A673 (cell line): ENCODE data around the gene CSNK1D. TPM values are rescaled to one million over a fixed set of nuclear protein-coding genes. Genes with fewer than 3 reads are reported as not detected.

Experiments used
- BruUV-seq: library from RNA; stranded (reverse); fragments of 400-500 nt; replicated peaks from 2 replicates; lab custom pipeline; 2021; lab: Mats Ljungman, UMichigan
- CTCF ChIA-PET: fragments of 300-600 bp; sonication (Branson Sonifier 250); formaldehyde crosslinking; loops from one replicate; lab custom pipeline; 2022; ENCODE audit warnings: antibody characterized with exemption; lab: Charles Lee
- POLR2A ChIA-PET: fragments of 300-600 bp; sonication (Branson Sonifier 250); formaldehyde crosslinking; loops from one replicate; lab custom pipeline; 2022; ENCODE audit warnings: antibody characterized with exemption; ENCODE audit not compliant: low non-redundant PET; lab: Charles Lee
- DNase-seq: peaks from one replicate; pipeline ENCODE4 v3.0.0-alpha.2; 2015; ENCODE audit warnings: low spot score
- H3K27ac ChIP-seq: fragments of 200-600 bp; sonication (generic); 2 replicates; pipeline ENCODE4 v1.5.1; 2016; ENCODE audit warnings: mixed run types, low read depth, mild to moderate bottlenecking, mixed read lengths, antibody characterized with exemption, low read length; ENCODE audit not compliant: poor library complexity, severe bottlenecking
- H3K27me3 ChIP-seq: fragments of 200-600 bp; sonication (generic); replicated peaks from 2 replicates; pipeline ENCODE4 v1.6.1; 2017; ENCODE audit warnings: mixed run types, low read depth, mild to moderate bottlenecking, mixed read lengths, antibody characterized with exemption, low read length; ENCODE audit not compliant: insufficient read depth, poor library complexity
- H3K36me3 ChIP-seq: fragments of 200-600 bp; sonication (generic); 2 replicates; pipeline ENCODE4 v1.6.1; 2016; ENCODE audit warnings: mixed run types, mild to moderate bottlenecking, mixed read lengths, antibody characterized with exemption, low read length; ENCODE audit not compliant: insufficient read depth, poor library complexity, severe bottlenecking
- H3K4me1 ChIP-seq: fragments of 200-600 bp; sonication (generic); 2 replicates; pipeline ENCODE4 v1.6.1; 2017; ENCODE audit warnings: mixed run types, mild to moderate bottlenecking, mixed read lengths, antibody characterized with exemption, low read length; ENCODE audit not compliant: insufficient read depth, poor library complexity, severe bottlenecking
- H3K4me3 ChIP-seq: fragments of 200-600 bp; sonication (generic); 2 replicates; pipeline ENCODE4 v1.5.1; 2016; ENCODE audit warnings: low read depth, mixed run types, mild to moderate bottlenecking, mixed read lengths, low read length; ENCODE audit not compliant: poor library complexity, severe bottlenecking
- H3K9me3 ChIP-seq: fragments of 200-600 bp; sonication (generic); 2 replicates; pipeline ENCODE4 v1.6.1; 2016; ENCODE audit warnings: mixed run types, low read depth, mild to moderate bottlenecking, mixed read lengths, antibody characterized with exemption, low read length; ENCODE audit not compliant: poor library complexity, severe bottlenecking
- CTCF ChIP-seq: fragments of 300-800, 200-600 bp; sonication (generic); conservative IDR thresholded peaks from 2 replicates; pipeline ENCODE4 v1.5.1; 2017; ENCODE audit warnings: low read depth, mild to moderate bottlenecking, antibody characterized with exemption, low read length, moderate library complexity, mixed read lengths
- EZH2 ChIP-seq: fragments of 200-600 bp; sonication (generic); IDR thresholded peaks from 2 replicates; pipeline ENCODE4 v1.6.1; 2017; ENCODE audit warnings: borderline replicate concordance, low read depth, mild to moderate bottlenecking, mixed read lengths, antibody characterized with exemption, low read length; ENCODE audit not compliant: poor library complexity, severe bottlenecking
- intact Hi-C: fragments of 100-400 bp; cut with micrococcal nuclease; formaldehyde crosslinking; loops from one replicate; pipeline ENCODE4 v1.10.0; 2022; ENCODE audit not compliant: unreplicated experiment
- total RNA-seq: library from RNA; stranded (reverse); gene quantifications from 2 replicates; pipeline ENCODE4 v1.2.3, GENCODE V29; 2021

CSNK1D gene
- total RNA-seq, 1 experiment from 2014 or later, result 150 TPM

GRCh38 chr17:82248815-82249674 lies 24.5 kb downstream of the CSNK1D start:
- no peaks in the 10 kb centered on the region for H3K27me3 ChIP-seq
- ChIA-PET CTCF (no interaction called here), POLR2A (no interaction called here)
- no peaks in the 10 kb centered on the region for H3K9me3 ChIP-seq
- no peak for TF ChIP-seq EZH2
- TF ChIP-seq CTCF, result no peak
- no TSS peak for BruUV-seq
- no peak overlapping the region for H3K4me3 ChIP-seq
- peaks cover 96% of the 10 kb centered on the region for H3K36me3 ChIP-seq
- DNase-seq, result no peak
- peak overlapping the region; percentile 73 for H3K27ac ChIP-seq
- peaks cover 54% of the 10 kb centered on the region for H3K4me1 ChIP-seq
- intact Hi-C loops, result loop anchor here (10.0 kb wide), 1 partner anchor 166 kb away; the partner anchor contains the start of genes HEXD and OGFOD3

GRCh38 chr17:82247856-82248671 lies 25.4 kb downstream of the CSNK1D start:
- intact Hi-C loops, result loop anchor here (10.0 kb wide), 1 partner anchor 167 kb away; the partner anchor contains the start of genes HEXD and OGFOD3
- ChIA-PET CTCF (no interaction called here), POLR2A (no interaction called here)
- H3K9me3 ChIP-seq, result no peaks in the 10 kb centered on the region
- H3K36me3 ChIP-seq, result peaks cover 99% of the 10 kb centered on the region
- TF ChIP-seq EZH2, result no peak
- TF ChIP-seq CTCF, result no peak
- H3K4me3 ChIP-seq, result no peak overlapping the region
- H3K27me3 ChIP-seq, result no peaks in the 10 kb centered on the region
- peak; percentile 46 for DNase-seq
- no TSS peak for BruUV-seq
- peaks cover 60% of the 10 kb centered on the region for H3K4me1 ChIP-seq
- H3K27ac ChIP-seq, result peak overlapping the region; percentile 73

GRCh38 chr17:82247182-82247823 lies 26.2 kb downstream of the CSNK1D start:
- Histone ChIP-seq H3K4me1 (peaks cover 67% of the 10 kb centered on the region), H3K9me3 (no peaks in the 10 kb centered on the region), H3K27ac (peak overlapping the region; percentile 73), H3K36me3 (peaks cover 99% of the 10 kb centered on the region), H3K4me3 (no peak overlapping the region), H3K27me3 (no peaks in the 10 kb centered on the region)
- DNase-seq, result no peak
- POLR2A ChIA-PET, result interaction anchor here (0.6 kb wide), 1 partner anchor 29 kb away, joined by 6 read pairs; no protein-coding TSS in a partner anchor
- BruUV-seq, result no TSS peak
- intact Hi-C loops, result loop anchor here (10.0 kb wide), 1 partner anchor 167 kb away; the partner anchor contains the start of genes HEXD and OGFOD3
- TF ChIP-seq EZH2, result no peak
- no peak for TF ChIP-seq CTCF
- CTCF ChIA-PET, result interaction anchor here (1.3 kb wide), 1 partner anchor 10 kb away, joined by 10 read pairs; no protein-coding TSS in a partner anchor
